Retina (tissue), 1 donor: Measurements from ENCODE around the gene C21orf58.
"Not testable (repeated sequence)": the region's sequence is repeated elsewhere in the genome, so short reads cannot be mapped to it uniquely, and the experiment has no call there.

Experiments used
- DNase-seq: peaks from one replicate; pipeline ENCODE4 v3.0.0-alpha.2; 2016

The C21orf58 gene

DNA sequence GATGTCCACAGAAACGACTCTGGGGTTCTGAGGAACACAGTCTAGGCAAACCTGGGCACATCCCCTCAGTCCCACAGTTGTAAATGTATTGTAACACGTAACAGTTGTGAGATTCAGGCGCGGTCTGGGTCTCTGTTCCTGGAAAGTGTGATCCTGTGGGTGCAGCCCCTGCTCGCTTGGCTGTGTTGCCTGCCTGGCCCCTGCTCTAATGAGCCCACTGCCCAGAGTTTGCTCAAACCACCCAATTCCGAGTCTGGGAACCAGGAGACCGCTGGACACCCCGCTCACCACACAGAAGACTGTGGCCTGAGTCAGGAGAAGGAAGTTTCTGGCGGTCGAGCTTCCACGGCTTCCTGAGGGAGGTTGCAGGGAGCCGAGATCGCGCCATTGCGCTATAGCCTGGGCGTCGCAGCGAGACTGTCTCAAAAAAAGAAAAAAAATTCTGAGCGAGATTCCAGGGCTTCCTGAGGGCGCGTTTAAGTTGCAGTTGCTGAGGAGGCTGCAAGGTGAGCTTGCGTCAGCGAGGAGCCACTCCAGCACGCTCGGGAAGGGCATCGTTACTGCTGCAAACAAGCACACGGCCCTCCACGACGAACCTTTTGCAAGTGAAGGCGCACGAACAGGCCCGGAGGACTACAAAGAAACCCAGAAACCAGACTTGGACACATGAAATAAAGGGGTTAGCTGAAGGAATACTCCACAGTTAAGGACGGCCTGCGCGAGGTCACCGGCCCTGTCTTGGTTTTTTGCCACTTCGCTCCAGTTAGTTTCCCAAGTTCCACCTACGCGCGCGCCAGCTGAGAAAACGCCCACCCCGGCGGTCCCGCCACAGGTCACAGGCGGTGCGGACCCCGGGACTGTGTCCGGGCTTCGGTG is 1.1 kb downstream of the C21orf58 start:
- peak; percentile 22 for DNase-seq

DNA sequence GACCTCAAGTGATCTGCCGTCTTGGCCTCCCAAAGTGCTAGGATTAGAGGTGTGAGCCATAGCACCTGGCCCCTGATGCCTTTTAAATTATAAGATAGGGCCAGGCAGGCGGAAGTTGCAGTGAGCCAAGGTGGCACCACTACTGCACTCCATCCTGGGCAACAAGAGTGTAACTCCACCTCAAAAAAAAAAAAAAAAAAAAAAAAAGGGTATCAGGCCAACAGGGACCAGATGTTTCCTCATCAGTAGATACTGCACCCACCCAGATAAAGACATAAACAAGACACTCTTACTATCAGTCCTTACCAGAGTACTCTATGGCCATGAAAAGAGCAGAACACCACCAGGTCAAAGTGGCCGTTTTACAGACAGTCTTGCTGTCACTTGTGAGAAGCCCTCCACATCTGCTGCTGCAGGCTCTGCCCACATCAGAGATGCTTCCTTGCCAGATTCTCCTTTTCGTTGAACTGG is 3.3 kb downstream of the C21orf58 start:
- no peak for DNase-seq

DNA sequence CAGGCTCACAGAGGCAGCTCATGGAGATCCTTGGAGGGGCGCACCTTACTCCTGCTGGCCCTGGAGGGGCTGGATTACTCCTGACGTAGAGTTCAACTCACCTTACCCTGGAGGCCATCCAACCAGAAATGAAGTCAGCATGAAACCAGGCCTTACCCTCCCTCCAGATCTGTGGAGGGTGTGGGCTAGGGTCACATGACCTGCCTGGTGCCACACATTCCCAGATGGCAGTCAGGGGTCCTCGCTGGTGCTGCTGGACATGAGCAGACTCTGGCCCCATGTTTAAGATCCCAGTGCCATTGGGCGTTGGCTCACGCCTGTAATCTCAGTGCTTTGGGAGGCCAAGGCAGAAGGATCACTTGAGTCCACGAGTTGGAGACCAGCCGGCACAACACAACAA is 4.5 kb downstream of the C21orf58 start:
- DNase-seq, result no peak

DNA sequence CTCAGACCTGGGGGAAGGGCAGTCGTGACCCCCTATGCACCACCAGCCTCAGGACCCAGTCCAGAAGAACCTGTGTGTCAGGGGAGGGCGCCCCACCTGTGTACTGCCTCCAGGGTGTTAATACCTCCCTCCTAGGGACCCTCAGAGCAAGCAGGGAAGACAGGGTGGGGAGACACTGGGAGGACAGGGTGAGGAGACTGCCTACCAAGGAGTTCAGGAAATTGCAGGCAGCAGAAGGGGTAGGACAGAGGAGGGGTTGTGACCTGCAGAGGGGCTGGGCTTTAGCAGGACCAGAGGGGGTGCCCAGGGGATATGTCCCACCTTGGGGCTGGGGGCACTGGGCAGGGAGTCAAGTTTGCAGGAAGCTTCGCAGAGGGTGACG is 5.2 kb downstream of the C21orf58 start:
- DNase-seq, result no peak

DNA sequence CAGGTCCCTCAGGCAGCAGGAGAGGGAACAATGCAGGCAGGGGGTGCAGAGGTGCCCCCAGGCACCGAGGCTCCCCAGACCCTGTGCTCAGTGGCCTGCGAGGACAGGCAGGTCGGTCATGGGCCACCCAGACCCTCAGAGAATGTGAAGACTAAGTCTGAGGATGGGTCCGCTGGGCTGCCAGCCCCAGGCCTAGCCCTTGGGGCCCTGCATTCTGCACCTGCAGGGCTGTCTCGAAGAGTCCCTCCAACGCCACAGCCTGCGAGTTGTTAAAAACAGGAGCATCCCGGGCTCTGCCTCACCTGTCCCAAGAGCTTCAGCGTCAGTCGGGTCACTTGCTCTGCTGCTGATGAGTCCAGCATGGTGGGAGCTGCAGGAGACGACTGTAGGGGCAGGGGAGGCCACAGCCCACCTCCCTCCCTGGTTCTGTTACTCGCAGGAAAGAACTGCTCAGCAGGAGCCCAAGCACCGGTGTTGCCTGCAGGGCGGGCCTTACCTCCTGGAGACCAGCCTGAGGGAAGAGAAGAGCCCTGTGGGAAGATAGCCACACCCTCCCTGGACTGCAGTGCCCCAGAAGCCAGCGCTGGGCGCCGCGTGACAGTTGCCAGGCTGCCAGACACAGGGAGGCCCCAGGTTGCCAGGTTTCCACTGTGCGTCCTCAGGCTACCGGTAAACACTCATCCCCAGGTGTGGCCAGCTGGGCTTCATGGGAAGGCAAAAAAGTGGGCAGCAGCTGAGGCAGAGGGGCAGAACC is 5.8 kb downstream of the C21orf58 start:
- DNase-seq, result no peak

DNA sequence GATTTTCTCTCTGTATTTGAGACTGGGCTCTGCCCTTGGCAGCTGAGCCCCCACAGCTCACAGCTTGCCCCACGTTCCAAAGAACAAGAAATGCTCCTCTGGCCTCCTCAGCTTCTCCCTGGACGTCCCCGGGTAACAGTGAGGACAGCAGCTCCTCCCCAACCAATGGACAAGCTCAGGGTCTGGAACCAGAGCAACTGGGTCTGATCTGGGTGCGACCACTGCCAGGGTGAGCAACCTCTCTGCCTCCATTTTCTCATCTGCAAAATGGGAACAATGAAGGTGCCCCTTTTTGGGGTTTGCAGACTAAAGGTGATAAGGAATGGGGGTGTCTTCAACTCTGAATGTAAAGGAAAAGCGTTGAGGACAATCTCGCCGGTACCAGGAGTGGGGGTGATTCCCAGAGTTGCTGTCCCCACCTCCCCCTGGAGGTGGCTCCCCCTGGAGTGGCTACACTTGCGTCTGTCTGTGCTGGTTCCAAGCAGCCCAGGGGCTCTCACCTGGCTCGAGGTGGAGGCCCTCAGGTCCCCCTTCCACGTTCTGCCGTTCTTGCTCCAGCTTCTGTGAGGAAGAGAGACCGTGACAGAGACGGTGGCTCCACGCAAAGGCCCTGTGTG is 6.9 kb downstream of the C21orf58 start:
- no peak for DNase-seq

DNA sequence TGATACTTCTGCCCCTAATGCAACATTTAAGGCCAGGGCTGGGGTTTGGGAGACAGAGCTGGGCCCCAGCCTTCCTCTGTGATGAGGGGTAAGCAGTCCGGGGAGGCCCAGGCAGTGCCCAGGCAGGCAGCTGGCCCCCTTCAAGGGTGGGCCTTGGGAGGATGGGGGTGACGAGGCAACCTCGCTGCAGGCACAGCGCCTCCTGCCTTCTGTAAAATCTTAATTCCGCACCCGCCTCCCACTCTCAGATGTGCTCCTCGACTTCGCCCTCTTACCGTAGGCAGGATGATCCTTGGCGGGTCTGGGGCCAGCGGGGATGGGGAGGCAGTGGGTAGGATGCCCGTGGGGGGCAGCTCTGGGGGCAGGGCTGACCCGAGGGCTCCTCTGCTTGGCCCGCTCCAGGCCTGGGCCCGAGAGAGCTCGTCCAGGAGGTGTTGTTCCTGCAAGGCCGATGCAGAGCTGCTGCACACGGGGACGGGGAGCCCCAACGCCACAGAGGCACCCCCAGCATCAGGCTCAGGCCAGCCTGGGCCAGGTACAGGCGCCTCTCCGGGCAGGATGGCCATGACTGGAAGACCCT is 9.1 kb downstream of the C21orf58 start:
- no peak for DNase-seq

DNA sequence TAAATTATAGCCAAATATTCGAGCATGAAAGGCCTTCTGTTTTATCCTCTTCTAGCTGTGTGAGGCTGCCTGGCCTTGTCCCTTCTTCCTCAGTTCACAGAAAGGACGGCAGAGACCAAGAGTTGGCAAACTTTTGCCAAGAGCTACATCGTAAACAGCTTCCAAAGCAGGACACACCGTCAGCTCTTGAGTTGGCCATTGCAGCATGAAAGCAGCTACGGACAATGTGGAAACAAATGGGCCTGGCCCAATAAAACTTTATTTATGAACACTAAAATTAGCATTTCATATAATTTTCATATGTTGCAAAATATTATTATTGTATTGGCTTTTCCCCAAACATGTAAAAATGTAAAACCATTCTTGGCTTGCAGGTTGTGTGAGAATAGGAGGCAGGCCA is 10.7 kb downstream of the C21orf58 start:
- DNase-seq, result no peak

DNA sequence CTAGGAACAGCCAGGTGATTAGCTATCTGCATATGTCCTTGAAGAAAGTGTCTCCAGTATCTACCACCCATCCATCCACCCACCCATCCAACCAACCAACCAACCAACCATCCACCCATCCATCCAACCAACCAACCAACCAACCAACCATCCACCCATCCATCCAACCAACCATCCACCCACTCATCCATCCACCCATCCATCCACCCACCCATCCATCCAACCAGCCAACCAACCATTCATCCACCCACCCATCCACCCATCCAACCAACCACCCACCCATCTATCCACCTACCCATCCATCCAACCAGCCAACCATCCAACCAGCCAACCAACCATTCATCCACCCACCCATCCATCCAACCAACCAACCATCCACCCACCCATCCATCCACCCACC is 12.1 kb downstream of the C21orf58 start:
- no peak for DNase-seq

DNA sequence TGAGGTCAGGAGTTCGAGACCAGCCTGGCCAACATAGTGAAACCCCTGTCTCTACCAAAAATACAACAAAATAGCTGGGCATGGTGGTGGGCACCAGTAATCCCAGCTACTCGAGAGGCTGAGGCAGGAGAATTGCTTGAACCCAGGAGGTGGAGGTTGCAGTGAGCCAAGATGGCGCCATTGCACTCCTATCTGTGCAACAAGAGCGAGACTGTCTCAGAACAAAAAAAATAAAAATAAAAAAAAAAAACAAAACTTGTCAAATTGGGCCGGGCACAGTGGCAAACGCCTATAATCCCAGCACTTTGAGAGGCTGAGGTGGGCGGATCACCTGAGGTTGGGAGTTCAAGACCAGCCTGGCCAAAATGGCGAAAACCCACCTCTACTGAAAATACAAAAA is 13.4 kb downstream of the C21orf58 start:
- not testable (repeated sequence) for DNase-seq

DNA sequence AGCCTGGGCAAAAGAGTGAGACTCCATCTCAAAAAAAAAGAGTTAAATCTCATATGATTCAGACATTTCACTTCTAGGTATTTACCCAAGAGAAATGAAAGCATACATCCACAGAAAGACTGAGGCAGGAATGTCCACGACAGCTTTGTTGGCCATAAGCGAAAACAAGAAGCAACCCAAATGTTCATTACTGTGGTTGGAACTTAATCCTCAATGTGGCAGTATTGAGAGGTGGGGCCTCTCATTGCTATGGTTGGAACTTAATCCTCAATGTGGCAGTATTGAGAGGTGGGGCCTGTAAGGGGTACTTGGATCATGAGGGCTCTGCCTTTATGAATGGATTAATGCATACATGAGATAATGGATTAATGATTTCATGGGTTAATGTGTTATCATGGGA is 15.2 kb downstream of the C21orf58 start:
- DNase-seq, result no peak

DNA sequence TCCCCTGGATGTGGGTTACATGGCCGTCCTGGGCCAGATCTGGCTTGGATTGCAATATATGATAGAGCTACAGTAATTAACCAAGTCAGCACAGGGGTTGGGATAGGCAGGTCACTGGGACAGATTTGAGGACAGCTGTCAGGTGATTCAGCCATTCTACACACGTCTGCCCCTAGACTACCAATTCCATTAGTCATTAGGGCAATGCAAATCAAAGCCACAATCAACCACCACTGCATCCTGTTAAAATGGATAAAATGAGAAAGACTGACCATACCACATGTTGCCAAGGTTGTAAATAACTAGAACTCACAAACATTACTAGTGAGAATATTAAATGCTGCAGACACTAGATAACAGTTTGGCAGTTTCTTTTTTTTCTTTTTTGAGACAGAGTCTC is 16.0 kb downstream of the C21orf58 start:
- no peak for DNase-seq

DNA sequence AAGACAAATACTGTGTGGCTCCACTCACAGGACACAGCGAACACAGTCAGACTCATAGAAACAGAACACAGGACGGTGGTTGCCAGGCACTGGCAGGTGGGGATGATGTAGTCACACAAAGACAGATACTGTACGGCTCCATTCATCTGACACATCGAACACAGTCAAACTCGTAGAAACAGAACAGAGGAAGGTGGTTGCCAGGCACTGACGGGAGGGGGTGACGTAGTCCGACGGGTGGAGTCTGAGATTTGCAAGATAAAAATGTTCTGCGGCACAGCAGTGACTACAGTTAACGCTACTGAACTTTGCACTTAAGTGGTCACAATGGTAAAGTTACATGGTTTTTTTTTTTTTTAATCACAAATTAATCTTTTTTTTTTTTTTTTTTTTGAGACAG is 18.7 kb downstream of the C21orf58 start:
- DNase-seq, result no peak

DNA sequence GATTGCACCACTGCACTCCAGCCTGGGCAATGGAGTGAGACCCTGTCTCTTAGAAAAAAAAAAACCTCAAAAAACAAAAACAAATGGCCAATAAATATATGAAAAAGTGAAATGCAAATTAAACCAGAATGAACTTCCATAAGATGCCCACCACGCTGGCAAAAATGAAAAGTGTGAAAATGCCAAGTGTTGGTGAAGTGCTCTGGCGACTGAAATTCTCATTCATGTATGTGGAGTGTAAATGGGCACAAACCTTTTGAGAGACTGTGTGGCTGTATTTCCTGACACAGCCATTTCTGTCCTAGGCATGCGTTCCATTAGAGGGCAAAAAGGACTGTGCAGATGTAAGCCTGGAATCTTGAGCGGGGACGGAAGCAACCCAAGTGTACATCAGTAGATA is 19.2 kb downstream of the C21orf58 start:
- no peak for DNase-seq

DNA sequence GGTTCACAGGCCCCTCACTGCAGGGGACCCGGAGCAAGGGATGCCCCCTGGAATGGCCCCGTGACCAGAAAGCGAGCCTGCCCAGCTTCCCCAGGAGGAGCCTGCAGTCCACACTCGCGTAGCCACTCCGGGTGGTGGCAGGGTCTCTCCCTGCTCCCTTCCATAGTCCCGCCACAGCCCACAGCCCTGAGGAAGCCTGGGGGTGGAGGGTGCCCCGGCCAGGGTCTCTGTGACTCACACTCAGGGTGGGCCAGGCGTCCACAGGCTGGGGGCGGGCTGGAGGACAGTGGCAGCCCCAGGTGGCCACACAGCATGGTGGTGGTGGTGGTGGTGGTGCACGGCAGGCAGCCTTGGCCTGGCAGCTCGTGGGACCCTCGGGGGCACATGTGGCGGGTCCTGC is 21.9 kb downstream of the C21orf58 start:
- no peak for DNase-seq

DNA sequence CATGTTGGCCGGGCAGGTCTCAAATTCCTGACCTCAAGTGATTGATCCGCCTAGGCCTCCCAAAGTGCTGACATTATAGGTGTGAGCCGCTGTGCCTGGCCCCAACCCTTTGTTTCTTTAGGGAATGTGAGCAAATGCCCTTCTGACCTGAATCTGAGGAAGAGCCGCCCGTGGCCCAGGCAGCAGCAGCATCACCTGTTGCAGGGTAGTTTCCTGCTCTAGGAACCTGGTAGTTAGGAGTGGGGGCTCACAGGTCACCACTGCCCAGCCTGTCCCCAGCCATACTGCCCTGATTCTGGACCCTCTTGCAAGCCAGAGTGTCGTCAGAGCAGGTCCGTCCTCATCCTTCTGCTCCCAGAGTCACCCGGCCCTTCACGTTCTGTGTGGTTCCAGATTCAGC is 24.5 kb downstream of the C21orf58 start:
- DNase-seq, result no peak

DNA sequence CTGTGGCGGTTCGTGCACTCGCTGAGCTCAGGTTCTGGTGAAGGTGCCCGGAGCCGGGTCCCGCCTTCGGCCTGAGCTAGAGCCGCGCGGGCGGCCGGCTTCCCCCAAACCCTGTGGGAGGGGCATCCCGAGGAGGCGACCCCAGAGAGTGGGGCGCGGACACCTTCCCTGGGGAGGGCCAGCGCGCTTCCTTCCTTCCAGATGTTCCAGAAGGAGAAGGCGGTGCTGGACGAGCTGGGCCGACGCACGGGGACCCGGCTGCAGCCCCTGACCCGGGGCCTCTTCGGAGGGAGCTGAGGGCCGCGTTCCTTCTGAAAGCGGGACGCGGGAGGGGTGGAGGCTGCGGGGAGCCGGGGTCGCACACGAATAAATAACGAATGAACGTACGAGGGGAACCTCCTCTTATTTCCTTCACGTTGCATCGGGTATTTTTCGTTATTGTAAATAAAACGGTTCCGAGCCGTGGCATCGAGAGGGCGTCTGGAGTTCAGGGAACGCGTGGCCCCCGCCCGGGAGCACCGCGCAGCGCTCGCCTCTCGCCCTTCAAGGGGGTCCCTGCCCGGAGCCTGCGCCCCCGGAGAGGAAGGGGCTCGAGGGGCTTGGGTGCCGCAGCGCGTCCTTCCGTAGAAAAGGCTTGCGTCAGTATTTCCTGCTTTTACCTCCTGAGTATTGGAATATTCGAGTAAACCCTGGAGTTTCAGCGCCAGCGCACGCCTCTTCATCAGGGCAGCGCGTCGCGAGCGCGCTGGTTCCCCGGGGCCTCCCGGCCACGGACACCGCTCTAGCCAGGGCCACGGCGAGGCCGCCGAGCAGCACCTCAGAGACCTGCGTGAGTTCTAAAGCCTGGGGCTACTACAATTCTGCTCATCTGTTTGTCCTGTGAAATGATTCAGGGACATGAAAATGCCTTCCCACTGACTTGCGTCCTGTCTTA is 26.1 kb downstream of the C21orf58 start:
- DNase-seq, result peak; percentile 85

DNA sequence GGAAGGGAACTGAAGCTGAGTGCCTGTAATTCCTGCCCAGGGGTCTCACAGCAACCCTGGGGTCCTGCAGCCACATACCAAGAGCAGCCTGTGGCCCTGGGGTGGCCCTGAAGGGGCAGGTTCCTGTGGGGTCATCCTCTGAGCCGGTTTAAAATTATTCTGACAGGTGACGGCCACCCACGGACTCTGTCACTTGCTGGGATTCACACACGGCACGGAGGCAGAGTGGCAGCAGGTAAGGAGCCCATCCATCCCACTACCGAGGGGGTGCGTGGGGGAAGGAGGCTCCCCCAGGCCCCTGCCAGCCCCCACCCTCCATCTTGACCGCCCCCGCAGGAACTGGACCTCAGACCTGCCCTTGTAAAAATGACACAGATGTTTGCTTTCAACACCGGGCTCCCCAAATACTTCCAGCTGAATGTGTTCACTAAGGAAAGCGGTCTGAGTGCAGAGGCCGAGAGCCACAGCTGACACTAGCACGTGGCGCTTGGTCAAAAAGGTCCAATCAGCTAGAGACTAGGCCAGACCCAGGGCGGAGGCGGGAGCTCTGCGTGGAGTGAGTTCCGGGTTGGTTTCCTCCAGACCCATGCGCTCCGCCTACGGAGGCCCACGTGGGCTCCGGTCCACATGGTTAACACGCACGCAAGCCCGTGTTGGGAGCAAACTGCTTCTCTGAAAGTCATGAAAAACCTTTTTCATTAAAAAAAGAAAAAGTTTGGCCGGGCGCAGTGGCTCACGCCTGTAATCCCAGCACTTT is 27.5 kb downstream of the C21orf58 start:
- DNase-seq, result peak; percentile 48

DNA sequence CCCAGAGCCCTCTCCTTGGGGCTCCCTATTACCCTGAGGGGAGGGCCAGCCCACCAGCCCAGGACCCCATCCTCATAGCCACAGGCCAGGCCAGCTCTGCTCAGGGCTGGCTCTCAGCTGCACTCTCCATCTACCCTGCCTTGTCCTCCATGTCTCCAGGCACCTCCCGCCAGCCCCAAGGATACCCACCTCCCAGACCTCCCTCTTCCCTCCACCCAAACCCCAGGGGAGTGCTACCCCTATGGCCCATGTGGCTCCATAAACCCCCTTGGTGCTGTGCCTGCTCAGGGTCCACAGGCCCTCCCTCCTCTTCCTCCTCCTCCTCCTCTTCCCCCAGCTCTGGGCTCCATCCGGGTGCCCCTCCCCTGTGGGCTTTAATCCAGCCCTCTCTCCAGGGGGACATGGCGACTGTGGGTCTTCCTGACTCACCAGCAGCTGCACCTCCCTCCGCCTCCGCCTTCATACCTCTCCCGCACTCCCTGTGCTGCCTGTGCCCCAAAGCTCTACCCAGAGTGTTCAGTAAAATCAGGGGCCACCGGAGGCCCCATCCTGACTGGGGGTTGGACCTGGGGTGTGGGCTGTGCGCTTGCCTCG is 28.4 kb downstream of the C21orf58 start:
- no peak for DNase-seq

DNA sequence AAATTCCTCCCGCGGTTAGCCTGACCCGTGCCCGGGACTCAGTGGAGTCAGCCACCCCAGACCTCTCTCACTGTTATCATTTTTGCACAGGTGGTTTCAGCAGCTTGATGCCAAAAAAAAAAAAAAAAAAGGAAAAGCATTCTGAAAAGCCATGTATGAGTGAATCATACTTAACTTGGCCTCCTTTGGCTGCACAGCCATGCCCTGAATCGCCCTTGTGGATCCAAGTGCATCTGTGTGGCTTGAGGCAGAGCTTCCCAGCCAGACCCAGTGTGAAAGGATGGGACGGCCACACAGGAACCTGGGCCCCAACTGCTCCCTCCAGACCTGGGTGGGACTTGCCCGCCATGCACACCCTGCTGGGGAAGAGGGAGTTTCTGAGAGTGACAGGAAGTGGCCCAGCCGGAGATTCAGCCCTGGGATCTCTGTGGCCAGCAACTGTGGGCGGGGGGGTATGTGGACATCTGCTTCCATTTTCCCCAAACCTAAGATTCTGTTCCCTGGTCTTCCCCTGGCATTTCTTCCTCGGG is 29.0 kb downstream of the C21orf58 start:
- no peak for DNase-seq

DNA sequence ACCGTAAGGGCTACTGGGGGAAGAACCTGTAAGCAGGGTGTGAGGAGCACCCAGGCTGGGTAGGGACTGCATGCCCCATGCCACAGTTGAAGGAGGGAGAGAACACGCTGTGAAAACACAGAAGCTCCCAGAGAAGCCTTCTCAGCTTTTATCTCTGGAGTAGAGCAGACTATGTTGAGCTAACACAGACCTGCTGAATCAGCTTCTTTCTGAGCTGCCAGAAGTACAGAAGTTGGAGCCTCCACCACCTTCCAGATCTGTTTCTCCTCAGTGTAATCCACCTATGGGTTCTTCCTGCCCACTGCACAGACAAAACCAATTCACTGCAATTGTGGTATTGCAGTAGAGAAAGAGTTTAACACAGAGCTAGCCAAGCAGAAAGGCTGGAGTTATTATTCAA is 32.1 kb downstream of the C21orf58 start:
- DNase-seq, result no peak
